Spleen (tissue), 11 donors: ENCODE data around the gene TMEM19. TPM values are rescaled to one million over a fixed set of nuclear protein-coding genes. Genes with fewer than 3 reads are reported as not detected.

Experiments
- DNase-seq: peaks from one replicate; pipeline ENCODE4 v3.0.0-alpha.2; 2020
- H3K27ac ChIP-seq, 8 donors: fragments of 200-600 bp; sonication (generic) in 7 of 8; 1 replicate in 4 of 8; 2 replicates in 4 of 8; pipeline versions ENCODE4 v1.5.0 to v1.8.0; 2016 to 2021; ENCODE audit warnings: inconsistent platforms in 4 of 8, mild to moderate bottlenecking in 4 of 8, moderate library complexity in 1 of 8
- H3K27me3 ChIP-seq, 7 donors: fragments of 200-600 bp; sonication (generic) in 6 of 7; replicated peaks in 1 of 7; 1 replicate in 4 of 7; 2 replicates in 3 of 7; pipeline versions ENCODE4 v1.5.0 to v1.8.0; 2016 to 2021; ENCODE audit warnings: inconsistent platforms in 3 of 7, mild to moderate bottlenecking in 1 of 7
- H3K36me3 ChIP-seq, 6 donors: fragments of 200-600 bp; sonication (generic) in 5 of 6; 1 replicate in 4 of 6; 2 replicates in 2 of 6; pipeline versions ENCODE4 v1.5.0 to v1.8.0; 2016 to 2021; ENCODE audit warnings: inconsistent platforms in 2 of 6
- H3K4me1 ChIP-seq, 6 donors: fragments of 200-600 bp; sonication (generic) in 5 of 6; 1 replicate in 3 of 6; 2 replicates in 3 of 6; pipeline versions ENCODE4 v1.5.0 to v1.8.0; 2016 to 2021; ENCODE audit warnings: inconsistent platforms in 3 of 6
- H3K4me3 ChIP-seq, 8 donors: fragments of 200-600 bp; sonication (generic) in 7 of 8; 1 replicate in 4 of 8; 2 replicates in 4 of 8; pipeline versions ENCODE4 v1.5.0 to v1.8.0; 2016 to 2021; ENCODE audit warnings: inconsistent platforms in 4 of 8, mild to moderate bottlenecking in 4 of 8, moderate library complexity in 2 of 8
- H3K9me3 ChIP-seq, 8 donors: fragments of 200-600 bp; sonication (generic) in 7 of 8; 1 replicate in 4 of 8; 2 replicates in 4 of 8; pipeline versions ENCODE4 v1.5.0 to v1.8.0; 2016 to 2021; ENCODE audit warnings: inconsistent platforms in 4 of 8
- POLR2A ChIP-seq, 3 donors: fragments of 450-650 bp; IDR thresholded peaks; one replicate each; pipeline ENCODE4 v1.5.1; 2017; ENCODE audit warnings: antibody characterized with exemption in 3 of 3, mild to moderate bottlenecking in 1 of 3
- POLR2AphosphoS5 ChIP-seq, 3 donors: sonication (generic); formaldehyde crosslinking; IDR thresholded peaks; one replicate each; pipeline ENCODE4 v1.5.1; 2017; ENCODE audit warnings: antibody characterized with exemption in 3 of 3
- WGBS, 5 donors: extraction: QIAGEN DNeasy Blood & Tissue Kit in 3 of 5; methylation state at CpG; one replicate each; pipeline versions ENCODE4 v1.1.5 to v1.1.7; 2013 to 2018; 5-methylcytosine and 5-hydroxymethylcytosine counted together
- intact Hi-C: fragments of 100-400 bp; cut with DNase I; formaldehyde crosslinking; loops from one replicate; pipeline ENCODE4 v1.15.0; 2023; ENCODE audit warnings: low total_unique reads
- polyA plus RNA-seq, 3 donors: library from polyadenylated mRNA; stranded (reverse); fragments of 200-250 nt; gene quantifications; one replicate each; pipeline ENCODE4 v1.2.1, GENCODE V29; 2013
- total RNA-seq, 7 donors: library from RNA; depleted of rRNA in 3 of 7; stranded (reverse); fragments of >200 nt in 3 of 7; fragmentation: NEBNext Ultra II Directional in 4 of 7; extraction: Animal tissue kit (Norgen Biotek cat#: 25700) in 4 of 7; gene quantifications; one replicate each; pipeline versions ENCODE4 v1.1.0 to v1.2.1, GENCODE V29; 2016 to 2021
- TF ChIP-seq, protein P1 (sequence below), 11 experiments: fragments of 200-600 bp in 7 of 11; fragments of 450-650 bp in 4 of 11; sonication (generic) in 4 of 11; IDR thresholded peaks in 8 of 11; conservative IDR thresholded peaks in 3 of 11; 1 replicate in 7 of 11; 2 replicates in 4 of 11; pipeline versions ENCODE4 v1.4.0 to v1.8.0; 2016 to 2021; ENCODE audit warnings: antibody characterized with exemption in 11 of 11, inconsistent platforms in 4 of 11, mild to moderate bottlenecking in 1 of 11
- donor health status: healthy with polysubstance abuse.
- donor health status: DM: no; HTN: no; CAD: no; lungs with moderate emphysema.
- donor health status: DM: no; HTN: no; CAD: no.
- donor health status: Bipolar disorder and iron deficiency.
- donor health status: healthy.
- donor health status: DM: no; HTN: no; CAD: no.
- donor health status: DM: yes; HTN: yes; CAD: no.

Gene TMEM19
- total and polyA plus RNA-seq, 10 donors: 15.0 to 42.4 (median 29.6) TPM

DNA sequence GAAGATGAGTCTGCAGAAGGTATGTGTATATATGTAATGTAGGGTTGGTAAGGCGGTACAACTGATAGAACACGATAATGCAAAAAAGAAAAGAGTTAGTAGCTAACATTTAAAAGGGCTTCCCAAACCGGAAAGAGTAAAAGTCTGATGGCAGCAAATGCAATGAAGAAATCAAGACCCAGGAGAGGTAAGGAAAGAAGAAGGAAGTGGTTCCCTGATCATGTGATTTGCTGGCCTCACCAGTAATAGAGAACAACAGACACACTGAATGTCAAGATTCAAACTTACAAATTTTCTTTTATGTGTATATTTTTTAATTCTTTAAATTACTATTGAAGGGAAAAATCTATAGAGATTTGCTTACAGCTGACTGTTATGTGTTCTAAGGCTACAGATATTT is 40.6 kb upstream of the TMEM19 start:
- peaks cover 0 to 98% (median 64%) of the 10 kb centered on the region in 6 donors for H3K36me3 ChIP-seq
- peak overlapping the region in 4 of 8 donors; percentile 20 to 65 (median 55) for H3K27ac ChIP-seq
- no peak overlapping the region for H3K4me3 ChIP-seq
- no peaks in the 10 kb centered on the region for H3K27me3 ChIP-seq
- peaks cover 0 to 57% (median 18%) of the 10 kb centered on the region in 6 donors for H3K4me1 ChIP-seq
- TF ChIP-seq, protein P1, sequence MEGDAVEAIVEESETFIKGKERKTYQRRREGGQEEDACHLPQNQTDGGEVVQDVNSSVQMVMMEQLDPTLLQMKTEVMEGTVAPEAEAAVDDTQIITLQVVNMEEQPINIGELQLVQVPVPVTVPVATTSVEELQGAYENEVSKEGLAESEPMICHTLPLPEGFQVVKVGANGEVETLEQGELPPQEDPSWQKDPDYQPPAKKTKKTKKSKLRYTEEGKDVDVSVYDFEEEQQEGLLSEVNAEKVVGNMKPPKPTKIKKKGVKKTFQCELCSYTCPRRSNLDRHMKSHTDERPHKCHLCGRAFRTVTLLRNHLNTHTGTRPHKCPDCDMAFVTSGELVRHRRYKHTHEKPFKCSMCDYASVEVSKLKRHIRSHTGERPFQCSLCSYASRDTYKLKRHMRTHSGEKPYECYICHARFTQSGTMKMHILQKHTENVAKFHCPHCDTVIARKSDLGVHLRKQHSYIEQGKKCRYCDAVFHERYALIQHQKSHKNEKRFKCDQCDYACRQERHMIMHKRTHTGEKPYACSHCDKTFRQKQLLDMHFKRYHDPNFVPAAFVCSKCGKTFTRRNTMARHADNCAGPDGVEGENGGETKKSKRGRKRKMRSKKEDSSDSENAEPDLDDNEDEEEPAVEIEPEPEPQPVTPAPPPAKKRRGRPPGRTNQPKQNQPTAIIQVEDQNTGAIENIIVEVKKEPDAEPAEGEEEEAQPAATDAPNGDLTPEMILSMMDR (IDR thresholded peaks at IDR 0.05 in 8 of 11, conservative IDR thresholded peaks at IDR 0.05 in 3 of 11): no peak
- TF ChIP-seq POLR2A (IDR thresholded peaks at IDR 0.05): no peak
- TF ChIP-seq POLR2AphosphoS5 (IDR thresholded peaks at IDR 0.05): no peak
- DNase-seq: no peak
- 42 to 68% (median 56%) methylated on average over 3 of the region's 3 CpGs for WGBS, 5 donors
- H3K9me3 ChIP-seq: no peaks in the 10 kb centered on the region
- intact Hi-C loops: no loop called here

- DNase-seq: no peak
- intact Hi-C loops: no loop called here
- peaks cover 0 to 96% (median 54%) of the 10 kb centered on the region in 6 donors for H3K36me3 ChIP-seq
- H3K27me3 ChIP-seq: no peaks in the 10 kb centered on the region
- no peak overlapping the region for H3K4me3 ChIP-seq
- no peaks in the 10 kb centered on the region for H3K9me3 ChIP-seq
- 95 to 99% (median 97%) methylated on average over 3 of the region's 3 CpGs for WGBS, 5 donors
- H3K27ac ChIP-seq: peak overlapping the region in 2 of 8 donors; percentile 61 to 65
- H3K4me1 ChIP-seq: peaks cover 0 to 69% (median 29%) of the 10 kb centered on the region in 6 donors
- TF ChIP-seq, protein P1 (IDR thresholded peaks at IDR 0.05 in 8 of 11, conservative IDR thresholded peaks at IDR 0.05 in 3 of 11): no peak
- TF ChIP-seq POLR2A (IDR thresholded peaks at IDR 0.05): no peak
- no peak for TF ChIP-seq POLR2AphosphoS5 (IDR thresholded peaks at IDR 0.05)
Observed at GRCh38 chr12:71646512-71646911, 39.4 kb upstream of the TMEM19 start.

DNA sequence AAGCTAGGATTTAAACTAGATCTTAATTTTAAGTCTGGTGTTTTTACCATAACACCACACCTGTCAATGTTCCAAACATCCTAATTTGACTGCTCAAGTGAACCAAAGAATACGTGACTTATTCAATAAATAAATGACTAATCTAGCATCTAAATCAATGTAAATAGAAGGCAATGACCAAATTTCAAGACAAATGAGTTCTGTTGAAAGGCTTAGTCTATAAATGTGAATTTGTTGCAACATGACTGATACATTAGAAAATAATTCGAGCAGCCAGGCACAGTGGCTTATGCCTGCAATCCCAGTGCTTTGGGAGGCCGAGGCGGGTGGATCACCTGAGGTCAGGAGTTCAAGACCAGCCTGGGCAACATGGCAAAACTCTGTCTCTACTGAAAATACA is 37.3 kb upstream of the TMEM19 start:
- no peak for TF ChIP-seq POLR2A (IDR thresholded peaks at IDR 0.05)
- TF ChIP-seq, protein P1 (IDR thresholded peaks at IDR 0.05 in 8 of 11, conservative IDR thresholded peaks at IDR 0.05 in 3 of 11): no peak
- TF ChIP-seq POLR2AphosphoS5 (IDR thresholded peaks at IDR 0.05): no peak
- intact Hi-C loops: no loop called here
- Histone ChIP-seq H3K27ac (no peak overlapping the region), H3K9me3 (peaks cover 0 to 9% (median 3%) of the 10 kb centered on the region in 8 donors), H3K27me3 (no peaks in the 10 kb centered on the region), H3K36me3 (peaks cover 0 to 96% (median 45%) of the 10 kb centered on the region in 6 donors), H3K4me1 (peaks cover 0 to 85% (median 35%) of the 10 kb centered on the region in 6 donors), H3K4me3 (no peak overlapping the region)
- 90 to 94% (median 92%) methylated on average over 4 of the region's 4 CpGs for WGBS, 5 donors
- no peak for DNase-seq

DNA sequence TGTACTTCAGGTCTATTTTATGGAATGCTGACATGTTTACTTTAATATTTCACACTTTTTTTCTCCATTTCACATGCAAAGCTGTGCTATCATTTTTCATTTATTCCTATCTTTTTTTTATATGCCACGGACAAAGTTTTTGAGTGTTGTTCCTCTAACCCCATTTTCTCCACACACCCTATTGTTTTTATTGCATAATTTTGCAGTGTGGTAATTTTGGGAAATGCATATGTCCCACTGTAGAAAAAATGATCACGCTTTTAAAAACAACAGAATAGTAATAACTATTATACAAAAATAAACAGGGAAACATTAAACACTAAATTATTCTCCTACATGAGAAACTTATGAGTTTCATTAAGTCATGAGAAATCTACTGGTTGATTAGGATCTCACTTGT is 36.5 kb upstream of the TMEM19 start:
- intact Hi-C loops: no loop called here
- Histone ChIP-seq H3K27me3 (no peaks in the 10 kb centered on the region), H3K36me3 (peaks cover 0 to 96% (median 42%) of the 10 kb centered on the region in 6 donors), H3K4me3 (no peak overlapping the region), H3K9me3 (peaks cover 0 to 14% (median 4%) of the 10 kb centered on the region in 8 donors), H3K27ac (no peak overlapping the region), H3K4me1 (peaks cover 0 to 88% (median 40%) of the 10 kb centered on the region in 6 donors)
- TF ChIP-seq POLR2A (IDR thresholded peaks at IDR 0.05) (no peak), POLR2AphosphoS5 (IDR thresholded peaks at IDR 0.05) (no peak)
- TF ChIP-seq, protein P1 (IDR thresholded peaks at IDR 0.05 in 8 of 11, conservative IDR thresholded peaks at IDR 0.05 in 3 of 11): no peak
- DNase-seq: no peak
- 55 to 85% (median 64%) methylated on average over 2 of the region's 2 CpGs for WGBS, 5 donors
